HCT116 (cell line): Measurements from ENCODE around the gene NFIA.

ENCODE experiments used
- CTCF ChIP-seq, 3 experiments: fragments of 200-600 bp in 1 of 3; sonication (generic) in 1 of 3; IDR thresholded peaks in 2 of 3; conservative IDR thresholded peaks in 1 of 3; 2 replicates each; pipeline ENCODE4 v1.5.1; 2012 to 2017; ENCODE audit warnings: low read depth in 2 of 3, low read length in 2 of 3, antibody characterized with exemption in 1 of 3, borderline replicate concordance in 1 of 3, control low read depth in 1 of 3, mild to moderate bottlenecking in 1 of 3, mixed read lengths in 1 of 3, mixed run types in 1 of 3, moderate library complexity in 1 of 3; ENCODE audit not compliant: insufficient read depth in 1 of 3
- EZH2phosphoT487 ChIP-seq: fragments of 200-600 bp; IDR thresholded peaks from 2 replicates; pipeline ENCODE4 v1.6.1; 2018; ENCODE audit warnings: antibody characterized with exemption, borderline replicate concordance
- FOSL1 ChIP-seq: IDR thresholded peaks from 2 replicates; pipeline ENCODE4 v1.6.1; 2012; ENCODE audit warnings: low read depth
- POLR2A ChIP-seq: IDR thresholded peaks from 2 replicates; pipeline ENCODE4 v1.7.0; 2011; ENCODE audit warnings: borderline replicate concordance; ENCODE audit not compliant: insufficient read depth, insufficient read length; ENCODE audit errors: extremely low read depth
- SP1 ChIP-seq: IDR thresholded peaks from 2 replicates; pipeline ENCODE4 v1.6.1; 2012; ENCODE audit warnings: low read depth

- TF ChIP-seq CTCF (IDR thresholded peaks at IDR 0.05 in 2 of 3, conservative IDR thresholded peaks at IDR 0.05 in 1 of 3; ENCODE audit: borderline replicate concordance in 1 of 3, insufficient read depth in 1 of 3, low read depth in 2 of 3, low read length in 2 of 3), result no peak
- TF ChIP-seq FOSL1, result no peak; the same call in 1 of the 2 replicates
- TF ChIP-seq SP1, result no peak
- TF ChIP-seq POLR2A, result no peak
- TF ChIP-seq EZH2phosphoT487, result no peak
Observed at GRCh38 chr1:61141288-61142042, 59.1 kb downstream of the NFIA start.
